NB4 (cell line): ENCODE results near the gene GPR173.

Experiments
- DNase-seq: peaks from one replicate; pipeline ENCODE4 v3.0.0; 2010; ENCODE audit warnings: low read depth
- H3K4me3 ChIP-seq: one replicate; pipeline ENCODE4 v1.5.1; 2011; ENCODE audit warnings: mild to moderate bottlenecking, low read depth, low read length, moderate library complexity
- MYC ChIP-seq: IDR thresholded peaks from 2 replicates; pipeline ENCODE4 v1.6.1; 2011; ENCODE audit warnings: low read depth, low read length
- POLR2A ChIP-seq: IDR thresholded peaks from 2 replicates; pipeline ENCODE4 v1.6.1; 2011; ENCODE audit warnings: mild to moderate bottlenecking; ENCODE audit not compliant: insufficient read length; ENCODE audit errors: extremely low read depth
- TF ChIP-seq, protein P1 (sequence below): IDR thresholded peaks from one replicate; pipeline ENCODE4 v1.5.1; 2012; ENCODE audit warnings: low read depth, low read length
- TF ChIP-seq, protein P2 (sequence below): IDR thresholded peaks from 2 replicates; pipeline ENCODE4 v1.6.1; 2011; ENCODE audit warnings: low read depth, low read length

The GPR173 gene

DNA sequence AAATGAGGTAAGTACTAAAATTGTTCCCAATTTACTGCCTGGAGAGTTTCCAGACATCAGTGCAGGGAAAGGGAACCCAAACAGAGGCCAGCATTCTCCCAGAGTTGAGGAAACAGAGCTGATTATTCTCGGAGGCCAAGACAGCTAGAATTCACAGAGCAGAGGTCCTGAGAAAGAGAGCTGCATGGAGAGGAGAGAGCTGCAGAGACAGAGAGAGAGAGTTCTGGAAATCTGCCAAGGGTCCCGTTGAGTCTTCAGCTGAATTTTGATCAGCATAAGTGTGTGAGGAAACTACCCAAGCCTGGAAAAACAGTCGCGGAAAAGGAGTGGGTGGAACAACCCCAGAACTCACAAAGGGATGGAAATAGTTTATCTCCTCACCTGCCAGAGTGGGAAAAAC lies 43.8 kb upstream of the GPR173 start:
- H3K4me3 ChIP-seq: no peak overlapping the region
- TF ChIP-seq, protein P1, sequence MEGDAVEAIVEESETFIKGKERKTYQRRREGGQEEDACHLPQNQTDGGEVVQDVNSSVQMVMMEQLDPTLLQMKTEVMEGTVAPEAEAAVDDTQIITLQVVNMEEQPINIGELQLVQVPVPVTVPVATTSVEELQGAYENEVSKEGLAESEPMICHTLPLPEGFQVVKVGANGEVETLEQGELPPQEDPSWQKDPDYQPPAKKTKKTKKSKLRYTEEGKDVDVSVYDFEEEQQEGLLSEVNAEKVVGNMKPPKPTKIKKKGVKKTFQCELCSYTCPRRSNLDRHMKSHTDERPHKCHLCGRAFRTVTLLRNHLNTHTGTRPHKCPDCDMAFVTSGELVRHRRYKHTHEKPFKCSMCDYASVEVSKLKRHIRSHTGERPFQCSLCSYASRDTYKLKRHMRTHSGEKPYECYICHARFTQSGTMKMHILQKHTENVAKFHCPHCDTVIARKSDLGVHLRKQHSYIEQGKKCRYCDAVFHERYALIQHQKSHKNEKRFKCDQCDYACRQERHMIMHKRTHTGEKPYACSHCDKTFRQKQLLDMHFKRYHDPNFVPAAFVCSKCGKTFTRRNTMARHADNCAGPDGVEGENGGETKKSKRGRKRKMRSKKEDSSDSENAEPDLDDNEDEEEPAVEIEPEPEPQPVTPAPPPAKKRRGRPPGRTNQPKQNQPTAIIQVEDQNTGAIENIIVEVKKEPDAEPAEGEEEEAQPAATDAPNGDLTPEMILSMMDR: no peak
- TF ChIP-seq POLR2A (no peak), MYC (no peak)
- TF ChIP-seq, protein P2, sequence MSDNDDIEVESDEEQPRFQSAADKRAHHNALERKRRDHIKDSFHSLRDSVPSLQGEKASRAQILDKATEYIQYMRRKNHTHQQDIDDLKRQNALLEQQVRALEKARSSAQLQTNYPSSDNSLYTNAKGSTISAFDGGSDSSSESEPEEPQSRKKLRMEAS: no peak
- no peak for DNase-seq

DNA sequence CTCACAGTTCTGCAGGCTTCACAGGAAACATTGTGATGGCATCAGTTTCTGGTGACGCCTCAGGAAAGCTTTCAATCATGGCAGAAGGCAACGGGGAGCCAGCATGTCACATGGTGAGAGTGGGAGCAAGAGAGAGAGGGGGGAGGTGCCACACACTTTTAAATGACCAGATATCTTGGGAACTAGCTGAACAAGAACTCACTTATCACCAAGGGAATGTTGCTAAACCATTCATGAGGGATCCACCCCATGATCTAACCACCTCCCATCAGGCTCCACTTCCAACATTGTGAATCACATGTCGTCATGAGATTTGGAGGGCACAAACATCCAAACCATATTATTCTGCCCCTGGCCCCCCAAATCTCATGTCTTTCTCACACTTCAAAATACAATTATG lies 43.3 kb upstream of the GPR173 start:
- no peak for DNase-seq
- TF ChIP-seq, protein P2: no peak
- TF ChIP-seq POLR2A (no peak), MYC (no peak)
- TF ChIP-seq, protein P1: no peak
- no peak overlapping the region for H3K4me3 ChIP-seq

DNA sequence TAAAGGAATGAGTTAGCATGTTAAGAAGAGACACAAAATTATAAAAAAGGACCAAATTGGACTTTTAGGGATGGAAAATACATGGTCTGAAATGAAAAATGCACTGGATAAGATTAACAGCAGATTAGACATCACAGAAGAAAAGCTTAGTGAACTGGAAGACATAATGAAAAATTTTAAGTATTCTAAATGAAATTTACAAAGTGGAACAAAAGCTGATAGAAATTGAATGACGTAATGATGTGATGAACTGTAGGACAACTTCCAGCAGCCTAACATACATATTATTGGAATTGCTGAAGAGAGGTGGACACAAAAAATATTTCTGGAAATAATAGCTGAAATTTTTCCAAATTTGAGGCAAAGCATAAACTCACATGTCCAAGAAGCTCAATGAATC lies 39.6 kb upstream of the GPR173 start:
- TF ChIP-seq MYC: no peak
- no peak overlapping the region for H3K4me3 ChIP-seq
- no peak for DNase-seq

DNA sequence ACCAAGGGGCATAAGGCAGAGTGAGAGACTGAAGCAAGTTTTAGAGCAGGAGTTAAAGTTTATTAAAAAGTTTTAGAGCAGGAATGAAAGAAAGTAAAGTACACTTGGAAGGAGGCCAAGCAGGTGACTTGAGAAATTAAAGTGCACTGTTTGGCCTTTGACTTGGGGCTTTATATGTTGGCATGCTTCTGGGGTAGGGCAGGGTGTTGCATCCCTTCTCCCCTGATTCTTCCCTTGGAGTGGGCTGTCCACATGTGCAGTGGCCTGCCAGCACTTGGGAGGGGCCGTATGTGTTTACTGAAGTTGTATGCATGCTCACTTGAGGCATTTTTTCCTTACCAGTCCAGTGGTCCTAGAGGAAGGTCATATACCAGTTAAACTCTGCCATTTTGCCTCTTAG lies 35.3 kb upstream of the GPR173 start:
- DNase-seq: no peak
- no peak overlapping the region for H3K4me3 ChIP-seq
- TF ChIP-seq, protein P2: no peak
- TF ChIP-seq, protein P1: no peak
- no peak for TF ChIP-seq POLR2A
- TF ChIP-seq MYC: no peak

DNA sequence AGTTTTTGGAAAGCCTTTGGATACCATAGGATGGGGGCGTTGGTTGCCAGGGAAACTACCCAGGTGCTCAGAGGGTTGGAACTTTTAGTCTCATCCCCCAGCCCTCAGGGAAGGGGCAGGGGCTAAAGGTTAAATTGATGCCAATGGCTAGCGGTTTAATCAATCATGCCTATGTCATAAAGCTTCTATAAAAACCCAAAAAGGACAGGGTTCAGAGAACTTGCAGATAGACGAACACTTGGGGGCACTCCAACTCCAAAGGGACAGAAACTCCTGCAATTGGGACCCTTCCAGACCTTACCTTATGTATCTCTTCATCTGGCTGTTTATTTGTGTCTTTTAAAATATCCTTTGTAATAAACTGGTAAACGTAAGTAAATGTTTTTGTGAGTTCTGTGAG lies 30.0 kb upstream of the GPR173 start:
- no peak for DNase-seq
- TF ChIP-seq, protein P2: no peak
- TF ChIP-seq MYC (no peak), POLR2A (no peak)
- TF ChIP-seq, protein P1: no peak
- no peak overlapping the region for H3K4me3 ChIP-seq

DNA sequence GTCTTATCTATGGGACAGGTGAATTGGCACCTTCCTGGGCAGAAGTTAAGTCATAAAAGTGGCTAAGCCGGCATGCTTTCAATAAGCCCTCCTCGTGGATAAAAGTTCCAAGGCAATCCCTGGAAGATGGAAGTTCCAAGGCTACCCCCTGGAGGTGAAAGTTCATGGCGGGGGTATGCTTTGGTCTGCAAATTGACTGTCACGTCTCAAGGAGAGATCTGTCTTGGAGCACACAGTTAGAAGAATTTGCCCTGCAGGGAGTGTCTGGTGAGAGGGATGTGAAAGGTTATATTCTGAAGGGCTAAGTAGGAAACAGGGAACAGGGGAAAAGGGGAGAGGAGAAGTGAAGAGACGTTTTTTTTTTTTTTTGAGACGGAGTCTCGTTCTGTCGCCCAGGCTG lies 26.2 kb upstream of the GPR173 start:
- no peak overlapping the region for H3K4me3 ChIP-seq
- TF ChIP-seq, protein P1: no peak
- TF ChIP-seq, protein P2: no peak
- TF ChIP-seq POLR2A: no peak
- no peak for DNase-seq

DNA sequence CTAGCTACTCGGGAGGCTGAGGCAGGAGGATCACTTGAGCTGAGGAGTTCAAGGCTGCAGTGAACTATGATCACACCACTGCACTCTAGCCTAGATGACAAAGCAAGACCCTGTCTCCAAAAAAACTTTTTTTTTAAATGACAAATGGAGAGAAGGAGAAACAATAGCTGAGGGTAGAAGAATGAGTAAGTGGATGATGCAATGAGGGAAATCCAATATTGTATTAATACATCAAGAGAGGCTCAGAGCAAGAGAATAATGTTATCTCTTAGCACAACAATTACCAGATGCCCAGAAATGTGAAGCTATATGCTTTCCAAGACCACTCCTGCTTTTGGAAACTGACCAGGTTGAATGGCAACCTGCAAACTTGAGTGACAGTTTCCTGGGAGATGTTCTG lies 19.9 kb upstream of the GPR173 start:
- no peak for DNase-seq
- no peak overlapping the region for H3K4me3 ChIP-seq
- TF ChIP-seq, protein P1: no peak
- TF ChIP-seq, protein P2: no peak
- TF ChIP-seq POLR2A: no peak
- TF ChIP-seq MYC: no peak
